LNCaP clone FGC (cell line): ENCODE measurements around the gene SLC24A4.

Source experiments
- DNase-seq: peaks from one replicate; pipeline ENCODE4 v3.0.0-alpha.2; 2011; ENCODE audit warnings: low read depth
- H3K4me3 ChIP-seq: 2 replicates; pipeline ENCODE4 v1.5.1; 2011; ENCODE audit warnings: mild to moderate bottlenecking, low read depth, low read length, control low read depth
- TF ChIP-seq, protein P1 (sequence below): IDR thresholded peaks from 2 replicates; pipeline ENCODE4 v1.5.1; 2012; ENCODE audit warnings: mild to moderate bottlenecking; ENCODE audit not compliant: control insufficient read depth, insufficient read depth; ENCODE audit errors: extremely low read depth

SLC24A4 gene, protein sequence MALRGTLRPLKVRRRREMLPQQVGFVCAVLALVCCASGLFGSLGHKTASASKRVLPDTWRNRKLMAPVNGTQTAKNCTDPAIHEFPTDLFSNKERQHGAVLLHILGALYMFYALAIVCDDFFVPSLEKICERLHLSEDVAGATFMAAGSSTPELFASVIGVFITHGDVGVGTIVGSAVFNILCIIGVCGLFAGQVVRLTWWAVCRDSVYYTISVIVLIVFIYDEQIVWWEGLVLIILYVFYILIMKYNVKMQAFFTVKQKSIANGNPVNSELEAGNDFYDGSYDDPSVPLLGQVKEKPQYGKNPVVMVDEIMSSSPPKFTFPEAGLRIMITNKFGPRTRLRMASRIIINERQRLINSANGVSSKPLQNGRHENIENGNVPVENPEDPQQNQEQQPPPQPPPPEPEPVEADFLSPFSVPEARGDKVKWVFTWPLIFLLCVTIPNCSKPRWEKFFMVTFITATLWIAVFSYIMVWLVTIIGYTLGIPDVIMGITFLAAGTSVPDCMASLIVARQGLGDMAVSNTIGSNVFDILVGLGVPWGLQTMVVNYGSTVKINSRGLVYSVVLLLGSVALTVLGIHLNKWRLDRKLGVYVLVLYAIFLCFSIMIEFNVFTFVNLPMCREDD

DNA sequence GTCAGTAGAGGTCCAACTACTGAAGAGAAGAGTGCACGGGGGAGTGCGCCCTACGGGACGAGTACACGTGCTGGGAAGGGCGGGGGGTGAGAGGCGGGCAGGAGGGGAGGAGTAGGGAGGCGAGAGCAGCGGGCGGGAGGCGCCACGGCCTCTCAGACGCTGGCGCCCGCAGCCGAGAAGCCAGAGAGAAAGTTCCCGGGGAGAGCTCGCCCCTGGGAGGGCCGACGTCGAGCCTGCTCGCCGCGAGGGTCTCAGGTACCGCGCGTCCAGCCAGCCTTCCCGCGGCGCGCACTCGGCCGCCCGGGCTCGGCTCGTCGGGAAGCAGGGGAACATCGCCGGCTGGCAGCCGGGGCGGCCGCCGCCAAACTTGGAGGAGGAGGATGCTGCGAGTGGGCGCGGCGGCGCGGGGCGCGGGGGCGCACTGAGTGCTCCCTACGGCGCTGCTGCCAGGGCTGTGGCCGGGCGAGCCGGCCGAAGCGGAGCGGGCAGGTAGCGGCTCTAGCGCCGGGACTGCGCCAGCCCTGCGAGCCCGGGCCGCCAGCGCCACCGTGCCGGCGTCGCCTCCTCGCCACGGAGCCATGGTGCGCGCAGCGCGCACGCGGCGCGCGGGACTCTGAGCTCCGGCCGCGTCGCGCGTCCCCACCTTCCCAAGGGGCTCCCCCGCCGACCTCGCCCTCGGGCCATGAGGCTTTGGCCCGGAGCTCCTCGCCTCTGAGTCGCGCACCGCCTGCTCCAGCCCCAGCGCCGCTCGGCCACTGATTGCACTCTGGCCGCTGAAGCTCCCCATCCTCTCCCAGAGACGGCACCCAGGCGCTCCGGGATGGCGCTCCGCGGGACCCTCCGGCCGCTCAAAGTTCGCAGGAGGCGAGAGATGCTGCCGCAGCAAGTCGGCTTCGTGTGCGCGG, at the start of gene SLC24A4:
Gene SLC24A4 (plus strand): TSS at position 155 of the 905 bp plus-strand sequence. CDS start 666 bp downstream, at position 821.
- H3K4me3 ChIP-seq: no peak within 1 kb of the TSS
- DNase-seq: no peak
- TF ChIP-seq, protein P1, sequence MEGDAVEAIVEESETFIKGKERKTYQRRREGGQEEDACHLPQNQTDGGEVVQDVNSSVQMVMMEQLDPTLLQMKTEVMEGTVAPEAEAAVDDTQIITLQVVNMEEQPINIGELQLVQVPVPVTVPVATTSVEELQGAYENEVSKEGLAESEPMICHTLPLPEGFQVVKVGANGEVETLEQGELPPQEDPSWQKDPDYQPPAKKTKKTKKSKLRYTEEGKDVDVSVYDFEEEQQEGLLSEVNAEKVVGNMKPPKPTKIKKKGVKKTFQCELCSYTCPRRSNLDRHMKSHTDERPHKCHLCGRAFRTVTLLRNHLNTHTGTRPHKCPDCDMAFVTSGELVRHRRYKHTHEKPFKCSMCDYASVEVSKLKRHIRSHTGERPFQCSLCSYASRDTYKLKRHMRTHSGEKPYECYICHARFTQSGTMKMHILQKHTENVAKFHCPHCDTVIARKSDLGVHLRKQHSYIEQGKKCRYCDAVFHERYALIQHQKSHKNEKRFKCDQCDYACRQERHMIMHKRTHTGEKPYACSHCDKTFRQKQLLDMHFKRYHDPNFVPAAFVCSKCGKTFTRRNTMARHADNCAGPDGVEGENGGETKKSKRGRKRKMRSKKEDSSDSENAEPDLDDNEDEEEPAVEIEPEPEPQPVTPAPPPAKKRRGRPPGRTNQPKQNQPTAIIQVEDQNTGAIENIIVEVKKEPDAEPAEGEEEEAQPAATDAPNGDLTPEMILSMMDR: peak; percentile 45

DNA sequence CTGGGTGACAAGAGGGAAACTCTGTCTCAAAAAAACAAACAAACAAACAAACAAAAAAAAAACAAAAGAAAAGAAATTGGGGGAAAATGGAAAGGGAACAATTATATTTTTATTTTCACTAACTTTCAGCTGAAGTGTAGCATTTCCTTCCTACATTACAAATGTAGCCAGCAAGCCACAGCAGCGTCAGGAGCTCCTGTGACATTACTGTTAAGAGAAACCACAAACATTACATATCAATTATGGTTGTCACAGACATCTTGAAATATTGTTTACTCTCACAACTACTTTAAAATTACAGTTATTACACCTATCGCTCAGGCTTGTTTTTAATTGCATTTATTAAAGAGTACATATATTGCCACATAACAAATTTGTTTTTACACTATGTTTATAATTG, 49.8 kb upstream of the SLC24A4 start:
- DNase-seq: no peak
- no peak overlapping the region for H3K4me3 ChIP-seq
- TF ChIP-seq, protein P1: no peak

DNA sequence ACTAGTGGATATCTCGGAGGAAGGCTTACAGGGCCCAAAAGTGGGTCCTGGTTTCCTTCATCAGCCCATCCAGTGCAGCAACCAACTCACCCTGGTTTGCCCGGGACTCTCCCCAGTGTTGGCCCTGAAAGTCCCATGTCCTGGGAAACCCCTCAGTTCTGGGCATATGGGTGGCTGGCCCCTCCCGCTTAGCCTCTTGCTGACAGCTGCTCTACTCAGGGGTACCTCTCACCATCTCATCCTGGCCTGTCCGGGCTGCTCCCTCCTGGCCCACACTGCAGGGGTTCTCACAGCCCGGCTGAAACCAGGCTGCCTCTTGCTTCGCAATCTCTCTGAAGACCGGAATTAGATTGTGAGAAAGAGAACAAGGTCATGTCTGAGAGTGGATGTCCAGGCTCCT, 48.9 kb upstream of the SLC24A4 start:
- TF ChIP-seq, protein P1: no peak
- no peak overlapping the region for H3K4me3 ChIP-seq
- no peak for DNase-seq

DNA sequence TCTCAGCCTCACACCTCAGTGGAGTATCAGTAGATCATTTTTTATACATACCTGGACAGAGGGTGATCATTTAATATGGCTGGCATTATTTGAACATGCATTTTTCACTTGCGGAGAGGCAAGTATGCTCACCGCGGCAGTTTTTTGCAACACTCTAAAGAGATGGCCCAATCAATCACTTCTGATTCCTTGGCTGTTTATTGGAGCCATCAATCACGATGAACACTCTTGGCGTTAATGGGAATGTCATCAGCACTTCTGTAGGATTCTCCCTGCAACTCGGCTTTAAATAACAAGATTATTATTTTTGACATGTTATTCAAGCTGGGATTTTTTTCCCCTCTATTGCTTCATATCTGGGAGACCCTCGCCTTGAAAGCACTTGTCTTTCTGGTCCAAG, 46.9 kb upstream of the SLC24A4 start:
- no peak for DNase-seq
- TF ChIP-seq, protein P1: no peak
- no peak overlapping the region for H3K4me3 ChIP-seq

DNA sequence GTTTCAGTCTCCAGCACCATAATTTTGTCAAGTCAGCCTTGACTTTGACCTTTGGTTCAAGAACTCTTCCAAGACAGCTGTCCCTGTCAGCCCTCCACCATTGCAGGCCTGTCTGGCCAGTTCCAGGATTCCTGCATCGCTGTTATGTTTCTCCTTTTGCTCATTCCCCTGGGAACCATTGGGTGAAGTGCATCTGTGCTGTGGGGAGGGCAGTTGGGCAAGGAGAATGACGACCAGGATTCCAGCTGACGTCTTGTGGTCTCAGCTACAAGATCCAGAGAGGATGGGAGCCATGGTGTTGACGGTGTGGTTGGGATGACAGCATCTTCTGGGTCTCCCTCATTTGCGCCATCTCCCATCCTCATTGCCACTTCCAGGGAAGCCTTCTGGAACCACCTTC, 45.9 kb upstream of the SLC24A4 start:
- no peak for DNase-seq
- H3K4me3 ChIP-seq: no peak overlapping the region
- TF ChIP-seq, protein P1: no peak

DNA sequence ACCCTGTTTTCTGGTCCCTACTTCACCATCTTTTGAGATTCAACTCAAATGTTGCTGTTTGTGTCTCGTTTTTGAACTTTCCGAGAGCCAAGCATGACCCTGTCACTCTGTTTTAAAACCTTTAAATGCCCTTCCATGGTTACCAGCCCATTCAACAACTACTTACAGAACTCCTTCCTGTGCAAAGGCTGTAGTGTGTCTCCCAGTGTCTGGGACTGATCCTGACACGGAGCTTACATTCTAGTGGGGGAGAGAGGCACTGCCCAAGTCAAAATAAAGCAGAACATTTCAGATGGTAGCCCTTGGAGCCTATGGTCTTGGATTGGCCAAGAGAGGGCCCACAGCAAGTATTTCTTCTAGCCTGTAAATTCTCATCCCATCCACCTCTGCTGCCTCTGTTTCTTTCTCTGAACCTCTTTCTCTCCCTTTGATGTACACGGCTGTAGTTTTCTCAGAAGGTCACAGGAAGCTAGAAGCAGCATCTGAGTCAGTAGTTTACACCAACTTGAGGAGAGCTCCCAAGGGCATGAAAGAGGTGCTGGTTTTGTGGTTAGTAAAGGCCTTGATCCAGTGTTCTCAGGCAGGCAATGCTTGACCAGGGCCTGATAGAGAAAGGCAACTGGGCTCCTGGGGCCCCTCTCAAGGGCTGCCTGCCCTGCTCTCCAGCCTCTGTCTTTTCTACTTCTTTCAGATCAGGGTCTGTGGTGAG, 42.3 kb upstream of the SLC24A4 start:
- TF ChIP-seq, protein P1: no peak
- no peak for DNase-seq
- no peak overlapping the region for H3K4me3 ChIP-seq
